Dedifferentiated amniotic fluid mesenchymal stem cell (primary cell): ENCODE measurements around the gene ANKEF1.

Experiments
- DNase-seq: peaks from one replicate; pipeline ENCODE4 v3.0.0-alpha.2; 2016; ENCODE audit errors: extremely low spot score

ANKEF1 gene

DNA sequence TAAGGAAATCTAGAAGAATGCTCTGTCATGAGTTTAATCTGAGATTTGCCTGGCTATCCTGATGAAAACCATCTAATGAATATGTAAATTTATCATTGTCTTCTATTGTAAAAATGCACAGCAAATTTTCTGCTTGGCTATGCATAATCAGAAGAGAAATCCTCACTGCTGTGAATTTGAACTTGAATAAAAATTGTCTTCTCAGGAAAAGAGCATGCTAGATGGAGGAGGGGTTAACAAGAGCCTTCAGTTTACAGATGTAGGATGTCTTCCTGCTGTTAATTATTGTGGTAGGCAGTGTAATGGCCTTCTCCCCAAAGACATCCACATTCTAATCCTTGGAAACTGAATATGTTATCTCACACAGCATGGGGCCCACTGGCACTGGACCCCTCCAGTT is 45.8 kb downstream of the ANKEF1 start:
- DNase-seq, result no peak

DNA sequence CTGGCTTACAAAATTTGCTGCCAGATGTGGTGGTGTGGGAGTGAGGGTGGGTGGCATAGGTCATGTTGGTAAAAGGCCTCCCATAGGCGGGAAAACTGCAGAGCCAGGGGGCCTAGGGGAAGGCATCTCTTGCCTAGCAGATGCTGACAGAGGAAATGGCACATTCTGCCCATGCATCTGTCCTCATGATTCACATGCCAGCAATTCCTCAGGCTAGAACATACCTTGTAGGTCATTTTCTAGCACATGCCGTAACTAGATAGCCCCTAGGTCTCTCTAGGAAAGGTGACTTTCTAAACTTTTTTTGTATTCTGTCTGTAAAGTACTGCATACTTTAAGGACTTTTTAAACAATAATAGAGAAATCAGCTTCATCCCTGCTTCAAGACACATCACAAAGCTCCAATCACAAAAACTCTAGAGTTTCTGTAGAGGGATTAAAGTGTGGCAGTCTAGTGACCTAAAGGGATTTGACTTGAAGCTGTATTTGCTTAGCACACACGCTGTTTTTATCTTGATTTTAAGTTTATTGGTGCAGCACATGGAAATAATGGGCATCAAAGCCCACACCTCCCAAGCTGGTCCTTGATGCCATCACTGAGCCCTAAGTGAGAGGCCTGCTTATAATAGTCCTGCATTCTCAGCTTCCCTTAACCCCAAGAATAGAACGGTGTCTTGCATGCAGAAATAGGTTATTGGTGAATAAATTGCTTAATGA is 55.2 kb downstream of the ANKEF1 start:
- DNase-seq, result no peak

DNA sequence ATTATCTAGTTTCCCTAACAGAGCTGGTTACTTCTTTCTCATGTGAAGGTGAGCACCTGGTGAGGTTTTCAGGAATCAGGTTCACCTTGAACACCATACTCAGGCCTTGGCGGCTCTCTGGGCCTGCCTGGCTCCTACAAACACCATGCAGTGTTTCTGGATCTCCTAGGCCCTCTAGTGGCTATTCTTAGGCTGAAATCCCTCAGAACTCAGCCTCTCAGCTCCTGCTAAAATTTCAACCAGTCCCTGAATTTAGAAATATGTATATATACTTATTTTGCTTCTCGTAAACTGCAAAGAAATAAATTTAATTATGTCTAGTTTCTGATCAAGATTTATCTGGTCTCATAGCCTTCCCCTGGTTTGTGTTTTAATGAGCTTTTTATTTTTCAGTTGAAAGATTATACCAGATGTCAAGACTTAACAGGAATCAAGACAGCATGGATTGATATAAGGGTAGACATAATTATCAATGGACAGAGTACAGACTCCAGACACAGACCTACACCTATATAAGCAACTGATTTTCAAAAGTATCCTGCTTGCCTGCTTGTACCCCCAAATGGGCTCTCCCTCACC is 55.9 kb downstream of the ANKEF1 start:
- DNase-seq, result peak; percentile 61

DNA sequence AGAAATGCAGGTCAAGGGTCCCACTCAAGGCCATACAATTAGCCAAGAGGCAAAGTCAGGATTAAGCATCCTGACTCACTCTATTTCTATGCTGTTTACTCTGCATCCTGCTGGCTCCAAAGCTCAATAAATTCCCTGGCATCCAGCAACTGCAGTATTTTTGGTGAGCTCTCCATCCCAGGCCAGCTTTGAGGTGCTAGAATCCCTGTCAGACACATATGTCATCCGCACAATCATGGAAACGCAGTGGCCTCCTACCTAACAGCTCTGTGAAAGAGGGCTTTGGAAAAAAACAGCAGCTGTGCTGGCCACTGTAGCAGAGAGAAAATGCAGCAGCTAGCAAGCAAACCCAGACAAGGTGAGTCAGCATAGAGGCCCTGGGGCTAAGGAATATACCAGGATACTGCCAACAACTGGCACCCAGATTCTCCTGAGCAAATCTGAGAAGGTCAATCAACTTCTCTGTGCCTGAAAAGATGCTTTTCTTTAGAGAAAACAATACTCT is 58.4 kb downstream of the ANKEF1 start:
- DNase-seq, result peak; percentile 43

DNA sequence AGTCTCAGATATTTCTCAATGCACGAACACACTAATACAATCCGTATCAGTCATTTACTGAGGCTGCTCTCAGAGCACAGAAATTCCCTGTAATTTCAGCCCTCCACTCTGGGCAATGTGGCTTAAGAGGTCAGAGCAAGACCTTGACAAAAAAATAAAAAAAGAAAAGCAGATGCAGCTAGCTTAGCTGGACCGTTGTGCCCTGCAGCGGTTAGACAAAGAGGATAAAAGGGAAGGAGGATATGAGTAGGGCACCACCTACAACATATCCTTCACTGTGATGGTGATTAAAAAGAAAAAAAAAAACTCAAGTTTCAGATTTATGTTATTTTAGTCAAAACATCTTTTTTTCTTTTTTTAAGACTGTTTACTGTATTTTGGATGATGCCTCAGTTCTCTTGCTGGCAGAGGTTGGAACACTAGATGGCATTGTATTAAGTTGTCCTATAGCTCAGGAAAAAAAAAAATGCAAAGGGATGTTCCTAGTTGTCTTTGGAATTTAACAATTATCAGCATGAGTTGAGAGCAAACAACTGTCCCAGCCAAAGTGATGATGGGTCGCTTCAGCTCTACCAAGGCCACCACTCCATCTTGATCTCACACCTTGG is 59.9 kb downstream of the ANKEF1 start:
- DNase-seq, result no peak

DNA sequence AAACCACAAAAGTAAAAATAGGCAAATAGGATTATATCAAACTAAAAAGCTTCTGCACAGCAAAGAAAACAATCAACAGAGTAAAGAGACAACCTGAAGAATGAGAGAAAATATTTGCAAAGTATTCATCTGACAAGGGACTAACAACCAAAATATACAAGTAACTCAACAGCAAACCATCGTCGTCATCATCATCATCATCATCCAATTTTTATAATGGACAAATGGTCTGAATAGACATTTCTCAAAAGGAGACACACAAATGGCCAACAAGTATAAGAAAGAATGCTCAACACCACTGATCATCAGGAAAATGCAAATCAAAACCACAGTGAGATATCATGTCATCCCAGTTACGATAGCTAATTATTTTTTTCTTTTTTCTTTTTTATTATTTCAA is 62.0 kb downstream of the ANKEF1 start:
- no peak for DNase-seq

DNA sequence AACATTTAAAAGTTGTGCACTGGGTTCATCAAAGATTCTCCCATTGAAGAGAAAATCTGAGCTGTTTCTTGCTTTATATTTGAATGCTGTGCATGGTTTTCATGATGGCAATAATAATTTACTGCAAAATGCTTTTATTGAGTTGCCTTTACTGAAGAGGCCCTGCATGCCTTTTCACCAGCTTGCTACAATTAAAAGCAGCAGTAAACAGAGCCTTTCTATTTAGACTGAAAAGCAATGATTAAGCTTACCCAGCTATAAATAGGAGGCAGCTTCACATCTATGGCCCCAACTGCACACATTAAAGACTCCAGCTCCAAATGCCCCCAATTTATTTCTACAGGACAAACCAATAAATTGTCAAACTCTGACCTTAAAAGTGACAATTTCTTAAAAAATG is 70.3 kb downstream of the ANKEF1 start:
- DNase-seq, result no peak
